DMS153 (cell line): Measurements from ENCODE around the gene PSAP.

ENCODE experiments used
- DNase-seq: peaks from one replicate; lab custom pipeline; 2025; lab: John Stamatoyannopoulos, UW

The PSAP gene

DNA sequence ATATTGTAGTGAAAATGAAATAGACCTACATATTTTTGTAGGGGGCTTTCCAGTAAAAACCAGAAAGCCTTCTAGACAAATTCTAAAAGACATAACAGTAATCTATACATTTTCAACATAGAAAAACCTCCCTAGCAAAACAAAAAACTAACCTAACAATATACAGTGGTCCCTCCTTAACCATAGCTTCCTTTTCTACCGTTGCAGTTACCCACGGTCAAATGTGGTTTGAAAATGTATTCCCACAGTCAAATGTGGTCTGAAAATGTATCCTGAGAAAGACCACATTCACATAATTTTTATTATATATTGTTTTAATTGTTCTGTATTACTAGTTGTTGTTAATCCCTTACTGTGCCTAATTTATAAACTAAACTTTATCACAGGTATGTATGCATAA is 6.4 kb downstream of the PSAP start:
- no peak for DNase-seq

DNA sequence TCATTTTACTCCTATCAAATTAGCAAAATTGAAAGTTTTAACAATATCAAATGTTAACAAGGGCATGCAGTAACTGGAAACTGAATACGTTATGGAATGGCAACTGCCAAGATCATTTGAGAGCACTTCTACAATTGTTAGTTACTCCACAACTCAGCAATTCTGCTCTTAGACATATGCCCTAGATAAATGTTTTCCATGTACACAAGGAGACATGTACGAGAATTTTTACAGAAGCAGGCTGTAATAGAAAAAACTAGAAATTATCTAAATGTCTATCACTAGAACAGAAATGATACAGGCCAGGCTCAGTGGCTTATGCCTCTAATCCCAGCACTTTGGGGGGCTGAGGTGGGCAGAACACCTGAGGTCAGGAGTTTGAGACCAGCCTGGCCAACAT is 7.0 kb downstream of the PSAP start:
- no peak for DNase-seq

DNA sequence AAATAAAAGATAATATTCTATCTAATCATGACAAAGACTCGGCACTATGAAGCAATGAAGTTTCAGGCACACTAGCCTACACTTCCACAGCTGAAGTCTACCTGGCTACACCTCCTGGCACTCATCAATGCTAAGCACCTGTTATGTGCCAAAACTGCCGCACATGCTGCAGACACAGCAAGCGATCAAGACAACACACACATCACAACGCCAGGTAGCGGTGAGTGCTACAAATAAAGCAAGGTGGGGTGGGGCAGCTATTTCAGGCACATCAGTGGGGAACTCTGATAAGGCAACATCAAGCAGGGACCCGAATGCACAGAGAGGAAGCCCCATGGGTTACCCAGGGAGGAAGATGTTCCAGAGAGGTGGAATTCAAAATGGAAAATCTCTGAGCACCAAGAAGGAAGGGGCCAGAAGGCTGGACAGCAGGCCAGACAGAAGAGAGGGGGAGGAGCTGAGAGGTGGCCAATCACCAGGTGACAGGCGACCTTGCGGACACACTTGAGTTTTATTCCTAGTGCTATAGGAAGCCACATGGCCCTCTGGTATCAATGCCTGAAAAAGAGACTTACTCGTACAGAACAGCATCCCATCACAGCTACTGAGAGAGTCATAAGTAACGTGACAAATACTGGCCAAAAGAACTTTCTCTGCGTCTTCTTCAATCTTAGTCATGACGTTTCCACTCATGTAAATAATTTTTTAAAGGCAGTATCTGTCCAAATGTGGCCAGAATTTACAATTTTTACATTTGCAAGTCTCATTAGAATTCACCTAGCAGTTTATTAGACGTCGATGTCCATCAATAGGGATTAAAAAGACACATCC is 8.0 kb downstream of the PSAP start:
- DNase-seq = no peak

DNA sequence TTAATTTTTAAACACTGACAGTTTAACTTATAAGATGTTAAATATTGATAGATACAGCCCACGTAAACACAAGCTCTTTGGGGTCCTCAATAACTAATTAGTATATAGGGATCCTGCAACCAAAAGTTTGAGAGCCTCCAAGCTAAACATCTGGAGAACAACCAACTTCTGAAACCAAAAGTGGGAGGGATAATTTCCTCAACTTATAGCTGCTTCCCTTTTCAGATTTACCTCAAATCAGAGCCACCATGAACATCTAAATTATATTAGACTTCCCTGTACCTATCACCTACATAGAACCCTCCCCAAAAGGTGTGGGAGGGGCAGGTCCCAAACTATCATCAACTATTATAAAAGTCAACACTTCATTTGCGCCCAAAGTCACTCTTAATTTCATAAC is 8.6 kb downstream of the PSAP start:
- no peak for DNase-seq

DNA sequence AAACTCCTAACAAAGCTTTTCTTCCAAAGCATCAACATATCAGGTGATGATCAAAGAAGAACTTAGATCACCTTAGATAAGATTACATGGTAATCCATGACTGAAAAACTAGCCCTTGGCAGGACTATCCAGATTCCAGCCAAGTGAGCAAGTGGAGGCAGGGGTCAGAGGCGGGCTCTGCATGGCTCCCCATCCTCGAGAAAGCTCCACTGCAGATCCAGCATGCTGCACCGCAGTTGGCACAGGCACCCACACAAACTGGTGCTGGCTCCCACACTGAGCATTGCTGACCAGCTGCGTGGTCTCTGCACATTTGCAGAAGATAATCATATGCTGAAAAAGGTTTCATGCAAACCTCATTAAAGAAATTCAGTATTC is 10.1 kb downstream of the PSAP start:
- DNase-seq = no peak

DNA sequence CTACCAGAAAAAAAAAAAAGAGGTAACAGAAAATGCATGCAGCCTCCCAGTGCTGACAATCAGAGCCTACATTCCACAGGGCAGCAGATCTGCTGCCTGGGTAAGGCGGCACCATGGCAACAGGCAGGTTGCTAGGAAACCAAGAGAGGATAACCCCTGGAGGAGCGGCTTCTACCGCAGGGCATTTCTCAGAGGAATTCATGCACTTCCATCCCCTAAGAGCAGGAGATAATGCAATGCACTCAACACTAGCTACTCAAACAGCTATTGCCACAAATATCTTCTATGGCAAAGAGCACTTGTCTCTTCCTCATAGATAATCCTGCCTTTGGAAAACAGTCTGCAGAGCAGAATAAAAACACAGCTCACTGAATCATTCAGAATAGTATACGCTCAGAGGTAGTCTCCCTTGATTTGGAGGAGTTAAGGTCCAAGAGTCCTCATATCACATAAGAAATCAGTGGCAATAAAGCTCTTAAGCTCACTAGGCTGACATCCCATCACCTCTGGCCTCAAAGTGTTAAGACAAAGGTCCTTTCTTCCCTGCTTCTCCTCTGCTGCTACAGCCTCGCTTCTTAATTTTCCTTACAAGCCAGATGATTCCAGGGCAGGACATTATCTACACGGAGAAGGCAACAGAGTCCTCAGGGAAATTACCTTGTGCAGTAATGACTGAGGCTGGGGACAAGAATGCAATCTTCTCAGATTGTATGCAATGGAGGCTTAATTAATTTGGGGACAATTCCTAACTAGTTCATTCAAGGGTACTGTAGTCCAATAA is 10.7 kb downstream of the PSAP start:
- DNase-seq = peak; percentile 44

DNA sequence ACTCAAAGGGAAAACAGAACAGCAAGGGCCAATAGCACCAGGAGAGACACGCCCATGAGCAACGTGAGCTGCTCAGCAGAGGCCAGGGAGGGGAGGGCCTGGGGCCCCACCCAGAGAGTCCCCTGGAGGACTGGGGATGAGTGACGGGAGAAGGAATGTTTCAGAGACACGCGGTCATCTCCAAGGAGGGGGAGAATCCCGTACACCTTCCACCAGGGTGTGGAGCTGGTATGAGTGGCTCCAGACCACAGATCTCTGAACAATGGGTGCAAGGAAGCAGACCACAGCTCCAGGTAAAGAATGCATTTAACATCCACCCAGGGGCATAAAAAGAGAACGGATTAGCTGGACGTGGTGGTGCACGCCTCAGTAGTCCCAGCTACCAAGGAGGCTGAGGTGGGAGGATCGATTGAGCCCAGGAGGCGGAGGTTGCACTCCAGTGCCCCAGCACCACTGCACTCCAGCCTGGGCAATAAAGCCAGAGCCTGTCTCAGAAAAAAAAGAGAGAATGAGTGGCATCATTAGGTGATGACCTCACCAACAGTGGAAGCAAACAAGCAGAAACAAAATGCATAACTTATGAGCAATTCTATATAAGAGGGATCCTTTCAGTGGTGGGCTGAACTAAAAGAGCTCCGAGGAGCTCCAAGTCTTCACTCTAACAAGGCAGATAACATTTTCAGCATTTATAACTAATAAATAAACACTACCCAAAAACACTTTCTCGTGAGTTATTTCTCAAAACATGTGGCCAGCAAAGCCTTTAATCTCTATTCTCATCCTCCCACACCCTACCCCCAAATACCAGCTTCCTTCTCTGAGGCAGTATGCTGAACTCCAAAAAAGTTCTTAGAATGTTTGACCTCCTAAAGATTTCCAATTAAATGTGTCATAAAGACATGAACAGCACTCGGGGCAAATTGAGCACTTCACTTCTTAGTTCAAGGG is 12.5 kb downstream of the PSAP start:
- no peak for DNase-seq

DNA sequence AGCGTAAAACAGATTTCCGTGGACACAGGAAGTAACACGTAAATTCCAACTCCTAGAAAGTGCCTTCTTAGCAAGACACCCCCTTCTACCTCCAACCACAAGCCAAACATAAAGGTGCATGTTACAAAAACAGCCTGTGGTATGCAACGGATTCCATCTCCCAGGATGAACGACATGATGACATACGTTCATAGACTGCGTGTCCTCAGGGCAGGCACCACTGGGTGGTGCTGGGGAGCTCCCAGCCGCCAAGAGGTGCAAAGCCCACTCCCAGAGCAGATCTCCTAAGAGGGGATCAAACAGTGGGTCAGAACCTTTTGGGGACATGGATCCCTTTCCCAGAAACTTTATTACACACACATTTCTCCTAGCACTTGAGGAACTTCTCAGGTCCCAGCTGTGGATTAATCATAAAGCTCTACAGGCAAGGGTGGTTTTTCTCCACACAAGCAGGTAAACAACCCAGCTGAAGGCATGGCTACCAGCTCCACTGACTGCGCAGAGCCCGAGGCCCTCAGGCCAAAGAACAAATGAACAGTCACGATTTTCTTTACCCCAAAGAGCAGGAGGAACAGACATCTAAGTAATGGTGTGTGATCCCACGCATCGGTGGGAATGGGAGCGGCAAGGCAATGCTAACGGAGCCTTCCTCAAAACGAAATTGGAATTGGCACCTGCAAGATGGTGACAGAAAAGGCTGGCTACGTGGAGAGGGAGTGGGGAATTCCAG is 13.8 kb downstream of the PSAP start:
- no peak for DNase-seq

DNA sequence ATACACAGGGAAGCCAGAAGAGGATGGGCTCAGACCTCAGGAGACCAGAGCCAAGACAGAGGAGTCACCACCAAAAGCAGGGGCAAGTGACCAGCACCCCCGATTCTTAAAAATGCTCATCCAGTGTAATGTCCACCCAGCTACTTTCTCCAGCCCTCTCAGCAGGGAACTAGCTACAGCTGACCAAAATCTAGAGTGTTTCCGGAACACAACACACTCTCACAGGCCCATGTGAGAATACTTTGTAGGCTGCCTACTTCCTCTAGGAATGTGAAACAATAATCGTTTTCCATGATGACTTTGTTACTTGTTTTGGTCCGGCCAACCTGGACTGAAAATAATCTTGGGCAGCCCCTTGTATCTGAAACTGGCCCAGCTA is 14.5 kb downstream of the PSAP start:
- no peak for DNase-seq

DNA sequence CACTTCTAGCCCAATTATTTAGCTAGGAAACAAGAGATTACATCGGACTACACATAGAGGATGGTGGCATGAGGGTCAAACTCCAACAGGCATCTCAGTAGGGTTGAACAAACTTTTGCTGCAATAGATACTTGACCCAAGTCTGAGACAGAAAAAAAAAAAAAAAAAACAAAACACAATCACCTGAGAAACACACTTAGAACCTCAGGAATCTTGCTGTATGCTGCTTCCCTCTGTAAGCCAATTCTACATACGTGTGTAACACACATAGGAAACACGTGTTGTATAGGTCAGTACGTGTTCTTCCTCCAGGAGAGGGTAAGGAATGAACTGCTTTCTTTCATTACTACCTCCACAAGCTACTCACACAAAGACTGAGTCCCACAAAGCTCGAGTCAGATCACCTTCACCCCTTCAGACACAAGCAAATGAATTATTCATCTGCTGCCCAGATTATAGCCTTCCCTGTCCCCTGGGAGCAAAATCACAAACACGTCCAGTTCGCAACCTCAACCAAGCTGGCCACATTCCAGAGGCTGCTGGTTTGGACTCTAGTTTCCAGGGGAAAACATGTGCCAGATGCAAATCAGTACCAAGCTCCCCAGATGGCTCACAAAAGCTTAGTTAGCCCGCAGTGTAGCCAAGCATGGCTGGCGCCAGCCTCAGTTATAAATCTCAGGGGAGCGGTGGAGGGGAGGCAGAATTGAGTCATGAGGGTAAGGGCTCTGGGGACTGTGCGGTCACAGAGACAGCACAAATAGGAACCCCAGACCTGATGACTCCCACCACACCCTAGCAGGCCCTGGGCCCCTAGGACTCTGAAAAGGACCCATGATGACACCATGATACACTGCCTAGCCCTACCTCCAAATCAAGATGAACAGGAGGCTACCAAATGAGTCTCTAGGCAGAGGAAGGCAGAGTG is 15.1 kb downstream of the PSAP start:
- peak; percentile 90 for DNase-seq

DNA sequence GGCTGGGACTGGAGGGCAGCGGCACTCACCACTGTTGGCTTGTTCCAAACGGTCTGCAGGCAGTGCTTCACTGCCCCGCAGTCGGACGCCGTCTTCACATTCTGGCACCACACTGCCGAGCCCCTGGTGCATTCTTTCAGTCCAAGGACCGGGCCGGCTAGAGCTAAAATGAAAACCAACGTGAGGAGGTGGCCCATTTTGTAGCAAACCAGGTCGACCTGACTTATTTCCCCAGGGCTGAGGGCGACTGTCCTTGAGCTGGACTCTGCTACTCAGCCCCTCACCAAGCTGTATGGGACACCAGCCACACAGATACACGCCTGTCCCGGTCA is 16.7 kb downstream of the PSAP start:
- no peak for DNase-seq

DNA sequence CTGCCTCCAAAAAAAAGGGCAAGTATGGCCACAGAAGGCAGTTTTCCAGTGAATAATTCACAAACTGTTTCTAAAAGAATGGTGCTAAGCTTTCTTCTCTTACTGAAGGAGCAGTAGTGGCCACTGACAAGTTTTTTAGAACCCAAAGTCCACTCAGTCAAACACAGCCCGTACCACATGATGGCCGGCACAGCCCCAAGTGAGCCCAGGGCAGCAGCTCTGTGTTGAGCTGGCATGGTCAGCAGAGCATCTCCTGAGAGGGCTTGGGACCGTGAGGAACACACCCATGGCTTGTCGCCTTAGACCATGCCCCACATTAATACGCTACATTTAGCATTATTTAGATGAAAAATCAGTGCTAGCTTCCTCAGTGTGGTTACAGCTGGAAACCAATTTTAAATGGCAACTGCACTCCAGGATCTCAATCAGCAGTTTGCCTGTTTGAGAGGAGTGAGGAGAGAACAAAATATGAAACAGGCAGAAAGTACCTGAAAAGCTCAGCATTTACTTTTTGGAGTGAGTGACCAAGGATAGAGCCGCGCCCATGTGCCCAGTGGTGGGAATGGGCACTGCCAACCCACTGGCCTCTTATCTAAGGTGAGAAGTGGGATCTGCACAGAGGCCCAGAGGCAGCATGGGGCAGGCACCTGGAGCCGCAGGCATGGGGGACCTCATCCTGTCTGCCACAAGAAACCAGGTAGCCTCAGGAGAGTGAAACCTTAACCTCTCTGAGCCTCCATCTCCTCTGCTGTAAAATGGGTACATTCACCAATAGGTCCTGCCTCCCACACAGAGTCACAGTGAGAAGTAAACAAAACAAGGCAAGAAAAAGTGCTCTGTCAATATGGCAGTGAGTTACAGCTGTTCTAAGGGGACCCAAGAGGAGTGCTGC is 17.4 kb downstream of the PSAP start:
- DNase-seq = no peak

DNA sequence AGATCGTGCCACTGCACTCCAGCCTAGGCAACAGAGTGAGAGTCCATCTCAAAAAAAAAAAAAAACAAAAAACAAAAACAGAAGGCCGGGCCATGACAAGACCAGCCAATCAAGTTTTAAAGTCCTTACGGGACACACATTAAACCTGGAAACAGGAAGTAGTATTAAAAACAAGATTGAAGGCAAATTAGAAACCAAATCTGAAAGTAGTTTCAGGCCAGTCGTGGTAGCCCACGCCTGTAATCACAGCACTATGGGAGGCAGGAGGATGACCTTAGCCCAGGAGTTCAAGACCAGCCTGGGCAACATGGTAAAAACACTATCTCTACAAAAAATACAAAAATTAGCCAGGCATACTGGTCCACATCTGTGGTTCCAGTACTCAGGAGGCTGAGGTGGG is 18.1 kb downstream of the PSAP start:
- DNase-seq = no peak

DNA sequence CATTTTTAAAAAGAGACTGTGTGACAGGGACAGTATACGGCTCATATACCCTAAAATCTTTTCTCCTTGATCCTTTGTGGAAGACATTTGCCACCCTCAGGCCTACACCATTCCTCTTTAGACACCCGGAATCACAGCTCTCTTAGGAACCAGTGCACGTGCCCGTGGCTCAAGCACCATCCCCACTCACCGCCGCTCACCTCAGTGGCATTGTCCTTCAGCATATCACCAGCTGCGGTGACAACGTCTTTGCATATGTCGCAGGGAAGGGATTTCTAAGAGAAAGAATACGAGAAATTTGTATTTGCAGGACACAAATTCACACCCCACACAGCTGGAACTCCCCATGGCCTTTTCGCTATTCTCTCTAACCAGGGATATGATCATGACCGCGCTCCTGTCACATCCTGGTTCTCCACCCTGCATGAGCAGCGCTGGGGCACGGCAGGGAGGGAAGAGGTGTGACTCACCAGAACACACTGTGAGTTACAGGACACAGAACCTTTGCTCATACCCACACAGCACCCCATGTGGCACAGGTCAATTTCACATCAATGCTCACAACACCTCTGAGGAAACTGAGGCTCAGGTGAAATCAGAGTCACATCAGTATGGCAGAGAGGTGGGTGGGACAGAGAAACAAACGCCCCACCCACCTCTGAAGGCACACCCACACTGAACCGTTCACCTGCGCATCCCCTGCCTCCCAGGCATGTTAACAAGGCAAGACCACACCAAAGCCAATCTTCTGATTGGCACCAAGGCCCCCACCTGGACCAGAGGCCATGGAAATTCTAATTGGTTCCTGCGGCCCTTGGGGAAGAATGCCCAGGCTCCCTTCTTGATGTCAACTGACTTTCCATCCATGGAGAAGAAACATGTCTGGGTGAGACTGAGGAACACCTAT is 19.2 kb downstream of the PSAP start:
- no peak for DNase-seq

DNA sequence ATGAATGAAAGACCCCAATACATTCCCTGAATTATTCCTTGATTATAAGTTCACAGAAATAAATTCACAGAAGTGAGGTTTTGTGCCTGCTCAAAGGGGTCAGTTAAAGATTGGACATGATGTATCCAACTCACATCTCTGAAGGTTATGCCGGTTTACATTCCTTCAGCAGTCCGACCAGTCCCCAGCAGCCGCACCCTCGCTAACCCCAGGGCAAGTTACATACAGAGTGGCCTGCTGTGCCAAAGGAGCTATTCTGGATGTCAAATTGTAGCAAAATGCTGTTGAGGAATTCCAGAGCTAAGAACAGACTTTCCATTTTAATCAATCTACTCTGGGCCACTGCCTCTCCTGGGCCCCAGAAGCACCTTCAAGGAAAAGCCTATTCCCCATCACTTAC is 20.3 kb downstream of the PSAP start:
- DNase-seq = no peak

DNA sequence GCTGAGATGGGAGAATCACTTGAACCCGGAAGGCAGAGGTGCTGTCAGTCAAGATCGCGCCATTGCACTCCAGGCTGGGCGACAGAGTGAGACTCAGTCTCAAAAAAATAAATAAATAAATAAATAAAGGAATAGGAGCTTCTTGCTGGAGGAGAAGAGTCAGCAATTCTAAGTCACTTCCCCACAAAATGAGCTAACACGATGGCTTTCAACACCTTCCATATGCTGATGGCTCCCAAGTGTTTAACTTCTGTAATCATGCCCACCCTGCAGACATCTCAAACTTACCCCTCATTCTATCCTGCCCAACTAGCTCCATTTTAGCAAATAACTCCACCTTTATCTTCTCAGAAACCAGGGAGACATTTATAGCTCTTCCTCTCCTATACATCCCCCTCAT is 21.2 kb downstream of the PSAP start:
- no peak for DNase-seq

DNA sequence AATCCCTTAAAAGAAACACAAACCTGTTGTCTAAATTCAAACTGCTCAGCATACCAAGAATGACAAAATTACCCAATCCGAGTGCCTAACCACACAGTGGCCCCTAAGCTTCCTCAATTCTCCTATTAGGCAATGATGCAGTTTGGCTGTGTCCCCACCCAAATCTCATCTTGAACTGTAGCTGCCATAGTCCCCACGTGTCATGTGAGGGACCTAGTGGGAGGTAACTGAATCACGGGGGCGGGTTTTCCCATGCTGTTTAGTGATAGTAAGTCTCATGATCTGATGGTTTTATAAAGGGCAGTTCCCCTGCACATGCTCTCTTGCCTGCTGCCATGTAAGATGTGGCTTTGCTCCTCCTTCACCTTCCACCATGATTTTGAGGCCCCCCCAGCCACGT is 21.9 kb downstream of the PSAP start:
- DNase-seq = no peak

DNA sequence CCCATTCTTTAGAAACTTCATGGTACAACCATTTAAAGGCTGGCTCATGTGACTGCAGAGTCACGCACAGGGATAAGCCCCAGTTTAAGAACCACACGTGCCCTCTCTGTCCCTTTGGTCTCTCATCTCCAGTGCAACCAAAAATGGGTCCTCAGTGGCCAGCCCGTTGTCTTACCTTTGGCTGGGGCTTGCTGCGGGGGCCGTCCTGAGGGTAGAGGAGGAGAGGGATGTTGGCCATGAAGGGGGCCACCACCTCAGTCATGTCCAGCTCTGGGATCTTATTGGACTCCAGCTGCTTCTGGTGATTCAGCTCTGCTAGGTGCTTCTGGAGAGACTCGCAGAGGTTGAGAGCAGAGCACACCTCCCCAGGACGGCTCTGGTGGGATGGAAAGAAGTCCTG is 22.3 kb downstream of the PSAP start:
- DNase-seq = no peak

DNA sequence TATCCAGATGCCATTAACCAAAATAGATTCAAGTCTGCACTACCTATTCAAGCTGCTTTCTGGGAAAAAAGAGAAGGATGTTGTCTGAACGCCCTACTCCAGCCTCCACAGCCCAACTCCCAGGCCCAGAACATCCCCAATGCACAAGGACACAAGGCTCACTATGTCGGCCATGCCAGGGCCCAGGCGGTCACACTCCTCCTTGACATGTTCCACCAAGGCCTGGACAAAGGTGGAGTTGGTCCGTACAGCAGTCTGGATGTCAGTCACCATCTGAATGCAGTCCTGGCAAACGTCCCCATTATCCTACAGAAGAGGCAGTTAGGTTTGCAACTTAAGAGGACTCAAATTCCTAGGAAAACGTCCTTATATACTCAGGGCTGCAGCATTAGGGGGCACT is 23.2 kb downstream of the PSAP start:
- DNase-seq = no peak
